ENCODE data around the gene MACF1.

DNA sequence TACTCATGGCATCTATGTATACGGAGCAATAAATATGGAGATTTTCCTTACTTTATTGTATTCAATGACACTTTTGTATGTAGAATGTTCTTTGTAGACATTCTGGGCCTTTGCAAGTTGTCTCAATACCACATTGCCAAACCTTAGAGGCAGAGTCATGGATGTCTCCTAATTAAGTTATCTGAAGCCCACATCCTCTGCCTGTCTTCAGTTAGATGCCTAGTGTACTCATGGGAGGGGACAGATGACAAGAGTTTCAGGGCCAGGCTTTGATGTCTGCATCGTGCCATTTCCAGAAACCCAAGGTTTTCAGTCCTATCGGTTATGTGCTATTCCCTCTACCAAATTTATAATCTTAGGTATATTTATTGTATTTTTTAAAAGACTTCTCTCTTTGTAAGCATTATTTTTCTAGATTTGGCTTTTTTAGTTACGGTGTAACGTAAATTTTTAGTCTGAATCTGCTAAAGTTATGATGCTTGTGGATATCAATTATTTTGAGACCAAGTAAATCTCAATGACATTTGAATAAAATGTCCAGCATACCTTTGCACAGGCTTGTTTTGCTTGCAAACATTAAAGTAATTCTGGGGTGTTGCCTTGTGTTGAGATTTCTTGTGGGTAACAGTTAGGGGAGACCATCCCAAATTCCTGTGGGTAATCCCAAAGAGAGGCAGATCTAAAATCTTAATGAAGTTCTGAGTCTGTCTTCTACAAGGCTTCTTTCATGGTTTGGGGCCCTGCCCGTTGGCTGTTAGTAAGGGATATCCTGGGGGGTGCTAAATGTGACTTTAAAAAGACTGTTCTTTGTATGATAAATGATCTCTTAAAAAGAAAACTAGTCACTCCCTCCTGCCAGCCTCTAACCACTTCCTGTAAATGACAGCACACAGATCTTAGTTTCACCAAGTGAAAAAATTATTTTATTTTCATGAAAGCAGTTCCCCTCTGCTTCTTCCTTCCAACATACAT is 8.0 kb upstream of the MACF1 start:
- no peak for TF ChIP-seq POLR2A (IDR thresholded peaks at IDR 0.05; ENCODE audit: low read depth, low read length)
- no peak for TF ChIP-seq TAF1 (IDR thresholded peaks at IDR 0.05; ENCODE audit: borderline replicate concordance, low read depth, low read length)
- no peak for TF ChIP-seq POLR2AphosphoS5 (IDR thresholded peaks at IDR 0.05; ENCODE audit: low read depth, low read length)
